Measurements from ENCODE around the gene KCNJ6. TPM values are rescaled to one million over a fixed set of nuclear protein-coding genes. Genes with fewer than 3 reads are reported as not detected.

KCNJ6 gene
- total RNA-seq, 1 donor, result 0.36 TPM

GRCh38 chr21:37587635-37588177 is 328.6 kb downstream of the KCNJ6 start:
- H3K27ac ChIP-seq (ENCODE audit: low read depth, low read length), result no peak overlapping the region
- TF ChIP-seq CTCF (IDR thresholded peaks at IDR 0.05; ENCODE audit: extremely low read depth, low read depth, low read length), result no peak
- H3K4me1 ChIP-seq (ENCODE audit: insufficient read depth, low read length), result no peaks in the 10 kb centered on the region
- no peaks in the 10 kb centered on the region for H3K9me3 ChIP-seq (ENCODE audit: low read depth, low read length)
- H2AFZ ChIP-seq (ENCODE audit: low read length), result no peak overlapping the region
- peaks cover 5% of the 10 kb centered on the region for H3K27me3 ChIP-seq (ENCODE audit: insufficient read depth, low read length)
- H3K4me2 ChIP-seq (ENCODE audit: insufficient read depth, low read length), result no peak overlapping the region
- H4K20me1 ChIP-seq (ENCODE audit: insufficient read depth, low read length), result no peaks in the 10 kb centered on the region
- DNase-seq (ENCODE audit: insufficient read length, low spot score, missing footprints), result no peak
- H3K79me2 ChIP-seq (ENCODE audit: insufficient read depth, low read length), result no peaks in the 10 kb centered on the region
- no peak overlapping the region for H3K4me3 ChIP-seq (ENCODE audit: insufficient read depth, low read length)
- H3K36me3 ChIP-seq (ENCODE audit: insufficient read depth, low read length), result no peaks in the 10 kb centered on the region

GRCh38 chr21:37587203-37587602 is 329.1 kb downstream of the KCNJ6 start:
- no peak for DNase-seq (ENCODE audit: insufficient read length, low spot score, missing footprints)
- Histone ChIP-seq H3K79me2 (ENCODE audit: insufficient read depth, low read length) (no peaks in the 10 kb centered on the region), H3K27ac (ENCODE audit: low read depth, low read length) (no peak overlapping the region), H3K9me3 (ENCODE audit: low read depth, low read length) (no peaks in the 10 kb centered on the region), H2AFZ (ENCODE audit: low read length) (no peak overlapping the region), H3K36me3 (ENCODE audit: insufficient read depth, low read length) (no peaks in the 10 kb centered on the region), H4K20me1 (ENCODE audit: insufficient read depth, low read length) (no peaks in the 10 kb centered on the region), H3K4me3 (ENCODE audit: insufficient read depth, low read length) (no peak overlapping the region), H3K4me2 (ENCODE audit: insufficient read depth, low read length) (no peak overlapping the region), H3K27me3 (ENCODE audit: insufficient read depth, low read length) (peaks cover 5% of the 10 kb centered on the region), H3K4me1 (ENCODE audit: insufficient read depth, low read length) (no peaks in the 10 kb centered on the region)
- no peak for TF ChIP-seq CTCF (IDR thresholded peaks at IDR 0.05; ENCODE audit: extremely low read depth, low read depth, low read length)

- Histone ChIP-seq H3K4me1 (ENCODE audit: insufficient read depth, low read length) (no peaks in the 10 kb centered on the region), H3K4me3 (ENCODE audit: insufficient read depth, low read length) (no peak overlapping the region), H3K27me3 (ENCODE audit: insufficient read depth, low read length) (peaks cover 5% of the 10 kb centered on the region), H3K4me2 (ENCODE audit: insufficient read depth, low read length) (no peak overlapping the region), H2AFZ (ENCODE audit: low read length) (no peak overlapping the region), H3K79me2 (ENCODE audit: insufficient read depth, low read length) (no peaks in the 10 kb centered on the region), H4K20me1 (ENCODE audit: insufficient read depth, low read length) (no peaks in the 10 kb centered on the region), H3K36me3 (ENCODE audit: insufficient read depth, low read length) (no peaks in the 10 kb centered on the region), H3K9me3 (ENCODE audit: low read depth, low read length) (no peaks in the 10 kb centered on the region), H3K27ac (ENCODE audit: low read depth, low read length) (no peak overlapping the region)
- peak; percentile 68 for TF ChIP-seq CTCF (IDR thresholded peaks at IDR 0.05; ENCODE audit: extremely low read depth, low read depth, low read length)
- peak; percentile 77 for DNase-seq (ENCODE audit: insufficient read length, low spot score, missing footprints)
These were observed 333.7 kb downstream of the KCNJ6 start for GRCh38 chr21:37582590-37582989.

GRCh38 chr21:37580666-37581065 is 335.6 kb downstream of the KCNJ6 start:
- Histone ChIP-seq H2AFZ (ENCODE audit: low read length) (no peak overlapping the region), H3K27ac (ENCODE audit: low read depth, low read length) (no peak overlapping the region), H3K36me3 (ENCODE audit: insufficient read depth, low read length) (no peaks in the 10 kb centered on the region), H4K20me1 (ENCODE audit: insufficient read depth, low read length) (no peaks in the 10 kb centered on the region), H3K79me2 (ENCODE audit: insufficient read depth, low read length) (no peaks in the 10 kb centered on the region), H3K27me3 (ENCODE audit: insufficient read depth, low read length) (peaks cover 5% of the 10 kb centered on the region), H3K4me2 (ENCODE audit: insufficient read depth, low read length) (no peak overlapping the region), H3K9me3 (ENCODE audit: low read depth, low read length) (no peaks in the 10 kb centered on the region), H3K4me1 (ENCODE audit: insufficient read depth, low read length) (no peaks in the 10 kb centered on the region), H3K4me3 (ENCODE audit: insufficient read depth, low read length) (no peak overlapping the region)
- TF ChIP-seq CTCF (IDR thresholded peaks at IDR 0.05; ENCODE audit: extremely low read depth, low read depth, low read length), result no peak
- DNase-seq (ENCODE audit: insufficient read length, low spot score, missing footprints), result no peak
